Adrenal gland (tissue), 5 donors: ENCODE data around the gene ANKMY1.

Experiments
- POLR2A ChIP-seq, 2 donors: fragments of 450-650 bp; IDR thresholded peaks; one replicate each; pipeline ENCODE4 v1.6.1; 2017; ENCODE audit warnings: antibody characterized with exemption in 2 of 2, mild to moderate bottlenecking in 2 of 2, moderate library complexity in 1 of 2
- TF ChIP-seq, protein P1 (sequence below), 6 experiments: fragments of 450-650 bp in 4 of 6; fragments of 200-600 bp in 2 of 6; sonication (generic) in 1 of 6; IDR thresholded peaks; 1 replicate in 5 of 6; 2 replicates in 1 of 6; pipeline versions ENCODE4 v1.5.1 to v1.8.0; 2016 to 2021; ENCODE audit warnings: antibody characterized with exemption in 6 of 6, mild to moderate bottlenecking in 2 of 6, moderate library complexity in 1 of 6
- donor health status: DM: no; HTN: no; CAD: no.

DNA sequence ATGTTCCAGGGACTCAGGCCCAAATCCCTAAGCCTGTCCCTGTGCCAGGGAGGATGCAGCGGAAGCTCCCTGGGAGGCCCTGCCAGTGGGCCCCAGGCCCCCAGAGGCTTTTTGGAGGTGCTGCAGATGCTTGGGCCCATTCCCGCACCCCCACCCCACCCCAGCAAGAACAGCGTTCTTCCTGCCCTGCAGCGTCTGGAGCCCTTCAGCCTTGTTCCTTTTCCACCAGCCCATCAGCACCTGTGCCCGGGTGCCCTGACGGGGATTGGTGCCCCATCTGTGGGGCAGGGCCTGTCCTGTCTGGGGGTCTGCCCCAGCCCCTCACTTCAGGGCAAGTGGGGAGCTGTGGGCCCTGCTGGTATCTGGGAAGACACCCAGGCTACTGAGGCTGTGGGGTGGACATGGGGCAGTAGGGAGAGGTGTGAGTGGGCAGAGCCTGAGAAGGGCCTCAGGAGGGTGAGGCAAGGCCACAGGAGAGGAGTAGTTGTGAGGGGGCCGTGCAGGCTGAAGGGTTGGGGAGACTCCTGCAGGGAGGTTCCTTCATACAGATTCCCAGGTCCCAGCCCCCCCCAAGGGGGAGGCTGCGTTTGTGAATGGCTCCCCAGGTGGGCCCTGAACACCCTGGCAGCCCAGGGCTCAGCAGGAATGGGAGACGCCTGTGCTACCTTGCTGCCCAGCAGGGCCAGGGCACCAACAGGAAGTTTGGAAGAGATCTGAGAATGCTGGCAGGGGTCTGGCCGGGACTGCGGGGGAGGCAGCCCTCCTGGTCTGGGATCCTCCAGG, 12.9 kb upstream of the ANKMY1 start:
- TF ChIP-seq, protein P1, sequence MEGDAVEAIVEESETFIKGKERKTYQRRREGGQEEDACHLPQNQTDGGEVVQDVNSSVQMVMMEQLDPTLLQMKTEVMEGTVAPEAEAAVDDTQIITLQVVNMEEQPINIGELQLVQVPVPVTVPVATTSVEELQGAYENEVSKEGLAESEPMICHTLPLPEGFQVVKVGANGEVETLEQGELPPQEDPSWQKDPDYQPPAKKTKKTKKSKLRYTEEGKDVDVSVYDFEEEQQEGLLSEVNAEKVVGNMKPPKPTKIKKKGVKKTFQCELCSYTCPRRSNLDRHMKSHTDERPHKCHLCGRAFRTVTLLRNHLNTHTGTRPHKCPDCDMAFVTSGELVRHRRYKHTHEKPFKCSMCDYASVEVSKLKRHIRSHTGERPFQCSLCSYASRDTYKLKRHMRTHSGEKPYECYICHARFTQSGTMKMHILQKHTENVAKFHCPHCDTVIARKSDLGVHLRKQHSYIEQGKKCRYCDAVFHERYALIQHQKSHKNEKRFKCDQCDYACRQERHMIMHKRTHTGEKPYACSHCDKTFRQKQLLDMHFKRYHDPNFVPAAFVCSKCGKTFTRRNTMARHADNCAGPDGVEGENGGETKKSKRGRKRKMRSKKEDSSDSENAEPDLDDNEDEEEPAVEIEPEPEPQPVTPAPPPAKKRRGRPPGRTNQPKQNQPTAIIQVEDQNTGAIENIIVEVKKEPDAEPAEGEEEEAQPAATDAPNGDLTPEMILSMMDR (IDR thresholded peaks at IDR 0.05): no peak
- no peak for TF ChIP-seq POLR2A (IDR thresholded peaks at IDR 0.05)
